IMR-90 (cell line): ENCODE measurements around the gene LIN9.

Source experiments
- CHD1 ChIP-seq: IDR thresholded peaks from 2 replicates; pipeline ENCODE4 v1.6.1; 2012; ENCODE audit warnings: low read depth, low read length, improper control_type of control experiment
- POLR2A ChIP-seq: IDR thresholded peaks from 2 replicates; pipeline ENCODE4 v1.6.1; 2012; ENCODE audit warnings: mild to moderate bottlenecking, low read depth, low read length
- TF ChIP-seq, protein P1 (sequence below): conservative IDR thresholded peaks from 2 replicates; pipeline ENCODE4 v1.5.1; 2012; ENCODE audit warnings: mild to moderate bottlenecking, low read depth, low read length, improper control_type of control experiment

DNA sequence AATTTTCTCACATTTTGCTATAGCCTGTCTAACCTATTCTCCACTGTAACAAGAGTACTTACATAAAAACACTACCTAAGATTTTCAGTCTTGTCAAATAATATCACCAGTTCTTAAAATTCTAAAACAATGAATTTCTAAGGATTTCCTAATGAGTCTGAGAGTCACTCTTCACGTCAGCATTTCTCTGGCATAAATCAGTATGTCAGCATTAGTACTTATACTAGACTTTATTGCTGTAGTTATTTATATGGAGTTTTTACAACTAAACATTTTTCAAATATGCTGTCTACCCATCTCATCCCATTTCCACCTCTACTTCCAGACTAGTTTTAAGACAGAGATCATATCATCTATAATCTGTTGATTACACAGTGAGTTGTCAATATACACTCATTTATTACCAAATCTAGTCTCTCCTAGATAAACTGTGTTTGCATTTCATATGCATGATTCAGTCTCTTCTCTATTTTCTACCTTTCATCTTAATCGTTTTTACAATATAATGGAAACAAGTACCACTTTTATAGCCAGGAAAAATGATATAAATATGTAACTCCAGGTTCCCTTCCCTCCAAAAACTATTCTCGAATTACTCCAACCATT lies 32.8 kb downstream of the LIN9 start:
- TF ChIP-seq, protein P1, sequence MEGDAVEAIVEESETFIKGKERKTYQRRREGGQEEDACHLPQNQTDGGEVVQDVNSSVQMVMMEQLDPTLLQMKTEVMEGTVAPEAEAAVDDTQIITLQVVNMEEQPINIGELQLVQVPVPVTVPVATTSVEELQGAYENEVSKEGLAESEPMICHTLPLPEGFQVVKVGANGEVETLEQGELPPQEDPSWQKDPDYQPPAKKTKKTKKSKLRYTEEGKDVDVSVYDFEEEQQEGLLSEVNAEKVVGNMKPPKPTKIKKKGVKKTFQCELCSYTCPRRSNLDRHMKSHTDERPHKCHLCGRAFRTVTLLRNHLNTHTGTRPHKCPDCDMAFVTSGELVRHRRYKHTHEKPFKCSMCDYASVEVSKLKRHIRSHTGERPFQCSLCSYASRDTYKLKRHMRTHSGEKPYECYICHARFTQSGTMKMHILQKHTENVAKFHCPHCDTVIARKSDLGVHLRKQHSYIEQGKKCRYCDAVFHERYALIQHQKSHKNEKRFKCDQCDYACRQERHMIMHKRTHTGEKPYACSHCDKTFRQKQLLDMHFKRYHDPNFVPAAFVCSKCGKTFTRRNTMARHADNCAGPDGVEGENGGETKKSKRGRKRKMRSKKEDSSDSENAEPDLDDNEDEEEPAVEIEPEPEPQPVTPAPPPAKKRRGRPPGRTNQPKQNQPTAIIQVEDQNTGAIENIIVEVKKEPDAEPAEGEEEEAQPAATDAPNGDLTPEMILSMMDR = no peak
- TF ChIP-seq POLR2A (no peak), CHD1 (no peak)
